Calu3 (cell line): Measurements from ENCODE around the gene TMEM116. TPM values are rescaled to one million over a fixed set of nuclear protein-coding genes. Genes with fewer than 3 reads are reported as not detected.

Experiments
- BruUV-seq: library from RNA; stranded (reverse); fragments of 400-500 nt; replicated peaks from 2 replicates; lab custom pipeline; 2021; lab: Mats Ljungman, UMichigan
- CTCF ChIA-PET: fragments of 300-600 bp; sonication (Branson Sonifier 250); formaldehyde crosslinking; loops from one replicate; lab custom pipeline; 2022; ENCODE audit warnings: antibody characterized with exemption; lab: Charles Lee
- DNase-seq: peaks from one replicate; pipeline ENCODE4 v3.0.0; 2022
- H3K27ac Mint-ChIP-seq: one replicate; pipeline ENCODE4 v1.8.0; 2022; ENCODE audit warnings: mixed read lengths; ENCODE audit not compliant: unreplicated experiment
- H3K27me3 Mint-ChIP-seq: one replicate; pipeline ENCODE4 v1.8.0; 2022; ENCODE audit warnings: mixed read lengths; ENCODE audit not compliant: unreplicated experiment
- H3K36me3 Mint-ChIP-seq: one replicate; pipeline ENCODE4 v1.8.0; 2022; ENCODE audit warnings: mild to moderate bottlenecking, moderate library complexity, mixed read lengths; ENCODE audit not compliant: insufficient read depth, unreplicated experiment
- H3K4me1 Mint-ChIP-seq: one replicate; pipeline ENCODE4 v1.8.0; 2022; ENCODE audit warnings: mild to moderate bottlenecking, low read depth, mixed read lengths; ENCODE audit not compliant: unreplicated experiment
- H3K4me3 Mint-ChIP-seq: one replicate; pipeline ENCODE4 v1.8.0; 2022; ENCODE audit warnings: mild to moderate bottlenecking, low read depth, moderate library complexity, mixed read lengths; ENCODE audit not compliant: unreplicated experiment
- H3K9me3 Mint-ChIP-seq: one replicate; pipeline ENCODE4 v1.8.0; 2022; ENCODE audit warnings: low read depth, mixed read lengths; ENCODE audit not compliant: unreplicated experiment
- intact Hi-C: fragments of 100-400 bp; cut with micrococcal nuclease; formaldehyde crosslinking; loops from one replicate; pipeline ENCODE4 v1.10.0; 2022; ENCODE audit not compliant: unreplicated experiment
- total RNA-seq: library from RNA; stranded (reverse); gene quantifications from 2 replicates; pipeline ENCODE4 v1.2.3, GENCODE V29; 2022
- TF ChIP-seq, protein P1 (sequence below): fragments of 200-600 bp; IDR thresholded peaks from one replicate; pipeline ENCODE4 v1.8.0; 2022; ENCODE audit warnings: antibody characterized with exemption; ENCODE audit not compliant: unreplicated experiment

TMEM116 gene
- total RNA-seq, 1 experiment from 2014 or later, result 13.0 TPM

DNA sequence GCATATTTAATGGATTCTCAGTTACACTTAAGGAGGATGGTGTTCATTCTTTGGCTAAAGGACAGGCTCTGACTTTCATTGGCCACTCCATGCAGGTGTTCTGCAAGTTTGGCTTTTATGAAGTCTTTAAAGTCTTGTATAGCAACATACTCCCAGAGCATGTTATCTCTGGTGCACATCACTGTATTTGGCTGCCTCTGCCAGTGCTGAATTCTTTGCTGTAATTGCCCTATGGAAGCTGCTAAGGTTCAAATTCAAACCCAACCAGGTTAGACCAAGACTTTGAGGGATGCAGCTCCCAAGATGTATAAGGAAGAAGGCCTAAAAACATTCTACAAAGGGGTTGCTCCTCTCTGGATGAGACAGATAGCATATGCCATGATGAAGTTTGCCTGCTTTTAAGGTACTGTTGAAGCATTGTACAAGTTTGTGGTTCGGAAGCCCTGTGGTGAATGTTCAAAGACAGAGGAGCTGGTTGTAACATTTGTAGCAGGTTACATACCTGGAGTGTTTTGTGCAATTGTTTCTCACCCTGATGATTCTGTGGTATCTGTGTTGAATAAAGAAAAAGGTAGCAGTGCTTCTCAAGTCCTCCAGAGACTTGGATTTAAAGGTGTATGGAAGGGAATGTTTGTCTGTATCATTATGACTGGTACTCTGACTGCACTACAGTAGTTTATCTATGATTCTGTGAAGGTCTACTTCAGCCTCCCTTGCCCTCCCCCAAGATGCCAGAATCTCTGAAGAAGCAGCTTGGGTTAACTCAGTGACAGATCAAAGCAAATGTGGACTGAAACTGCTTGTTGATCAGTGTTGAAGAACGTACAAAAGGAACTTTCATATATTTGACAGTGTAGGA is 19.4 kb downstream of the TMEM116 start:
- Mint-ChIP-seq H3K36me3 (no peaks in the 10 kb centered on the region), H3K27me3 (no peaks in the 10 kb centered on the region), H3K27ac (no peak overlapping the region), H3K4me1 (peaks cover 7% of the 10 kb centered on the region), H3K9me3 (no peaks in the 10 kb centered on the region), H3K4me3 (no peak overlapping the region)
- BruUV-seq, result no TSS peak
- intact Hi-C loops, result no loop called here
- CTCF ChIA-PET, result no interaction called here
- DNase-seq, result no peak
- TF ChIP-seq, protein P1, sequence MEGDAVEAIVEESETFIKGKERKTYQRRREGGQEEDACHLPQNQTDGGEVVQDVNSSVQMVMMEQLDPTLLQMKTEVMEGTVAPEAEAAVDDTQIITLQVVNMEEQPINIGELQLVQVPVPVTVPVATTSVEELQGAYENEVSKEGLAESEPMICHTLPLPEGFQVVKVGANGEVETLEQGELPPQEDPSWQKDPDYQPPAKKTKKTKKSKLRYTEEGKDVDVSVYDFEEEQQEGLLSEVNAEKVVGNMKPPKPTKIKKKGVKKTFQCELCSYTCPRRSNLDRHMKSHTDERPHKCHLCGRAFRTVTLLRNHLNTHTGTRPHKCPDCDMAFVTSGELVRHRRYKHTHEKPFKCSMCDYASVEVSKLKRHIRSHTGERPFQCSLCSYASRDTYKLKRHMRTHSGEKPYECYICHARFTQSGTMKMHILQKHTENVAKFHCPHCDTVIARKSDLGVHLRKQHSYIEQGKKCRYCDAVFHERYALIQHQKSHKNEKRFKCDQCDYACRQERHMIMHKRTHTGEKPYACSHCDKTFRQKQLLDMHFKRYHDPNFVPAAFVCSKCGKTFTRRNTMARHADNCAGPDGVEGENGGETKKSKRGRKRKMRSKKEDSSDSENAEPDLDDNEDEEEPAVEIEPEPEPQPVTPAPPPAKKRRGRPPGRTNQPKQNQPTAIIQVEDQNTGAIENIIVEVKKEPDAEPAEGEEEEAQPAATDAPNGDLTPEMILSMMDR, result no peak

DNA sequence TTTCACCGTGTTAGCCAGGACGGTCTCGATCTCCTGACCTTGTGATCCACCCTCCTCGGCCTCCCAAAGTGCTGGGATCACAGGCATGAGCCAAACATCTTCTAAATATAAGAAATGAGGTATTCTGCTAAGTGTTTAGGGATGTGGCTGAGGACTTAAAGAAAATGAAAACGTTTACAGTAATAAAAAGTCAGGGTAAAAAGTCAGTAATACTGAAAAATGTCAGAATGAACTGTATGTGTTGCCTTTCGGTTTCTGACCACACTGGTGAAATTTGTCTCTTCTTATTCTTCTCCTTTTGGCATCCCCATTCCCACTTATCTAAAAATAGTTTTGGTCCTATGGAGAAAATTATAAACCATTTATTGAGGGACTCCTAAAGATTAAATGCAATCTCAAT is 20.5 kb downstream of the TMEM116 start:
- BruUV-seq, result no TSS peak
- intact Hi-C loops, result no loop called here
- H3K36me3 Mint-ChIP-seq, result no peaks in the 10 kb centered on the region
- no peak overlapping the region for H3K4me3 Mint-ChIP-seq
- CTCF ChIA-PET, result no interaction called here
- H3K27ac Mint-ChIP-seq, result no peak overlapping the region
- no peak for DNase-seq
- H3K4me1 Mint-ChIP-seq, result peaks cover 7% of the 10 kb centered on the region
- no peaks in the 10 kb centered on the region for H3K9me3 Mint-ChIP-seq
- no peaks in the 10 kb centered on the region for H3K27me3 Mint-ChIP-seq
- TF ChIP-seq, protein P1, result no peak

DNA sequence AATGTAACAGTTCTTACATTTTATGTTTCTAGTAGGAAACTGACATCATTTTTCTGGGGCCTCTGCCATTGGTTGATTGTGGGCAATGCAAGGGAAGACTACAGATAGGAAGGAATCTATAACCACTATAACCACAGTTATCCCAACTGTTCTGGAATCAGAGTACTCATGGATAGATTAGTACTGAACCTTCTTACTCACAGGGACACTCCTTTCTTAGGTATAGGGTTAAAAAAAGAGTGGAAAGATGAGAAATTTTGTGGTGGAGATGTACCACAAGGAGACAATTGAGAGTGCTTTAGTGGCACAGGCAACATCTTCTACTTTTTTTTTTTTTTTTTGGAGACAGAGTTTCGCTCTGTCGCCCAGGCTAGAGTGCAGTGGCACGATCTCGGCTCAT is 21.0 kb downstream of the TMEM116 start:
- H3K4me1 Mint-ChIP-seq, result peaks cover 7% of the 10 kb centered on the region
- no peaks in the 10 kb centered on the region for H3K9me3 Mint-ChIP-seq
- no TSS peak for BruUV-seq
- DNase-seq, result no peak
- TF ChIP-seq, protein P1, result no peak
- CTCF ChIA-PET, result no interaction called here
- no peak overlapping the region for H3K27ac Mint-ChIP-seq
- no peaks in the 10 kb centered on the region for H3K27me3 Mint-ChIP-seq
- H3K36me3 Mint-ChIP-seq, result no peaks in the 10 kb centered on the region
- intact Hi-C loops, result no loop called here
- no peak overlapping the region for H3K4me3 Mint-ChIP-seq

DNA sequence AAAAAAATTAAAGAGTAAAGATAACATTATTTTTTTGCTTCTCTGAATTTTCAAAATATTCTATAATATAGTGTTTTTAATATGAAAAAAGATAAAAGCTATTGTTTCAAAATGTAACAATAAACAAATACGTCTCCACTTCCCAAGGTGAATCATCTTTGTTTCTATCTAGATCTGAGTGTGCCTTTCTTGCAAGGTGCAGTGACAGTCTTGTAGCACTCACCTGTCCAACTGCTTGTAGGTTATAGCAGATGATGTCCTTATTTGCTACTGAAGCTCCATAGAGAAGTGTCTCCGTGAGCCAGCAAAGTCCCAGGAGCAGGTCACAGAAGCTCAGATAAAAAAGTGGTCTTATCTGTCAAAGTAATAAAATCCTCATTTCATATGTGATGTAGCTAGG is 21.4 kb downstream of the TMEM116 start:
- H3K27ac Mint-ChIP-seq, result no peak overlapping the region
- CTCF ChIA-PET, result no interaction called here
- intact Hi-C loops, result no loop called here
- no TSS peak for BruUV-seq
- H3K4me3 Mint-ChIP-seq, result no peak overlapping the region
- TF ChIP-seq, protein P1, result no peak
- no peak for DNase-seq
- peaks cover 7% of the 10 kb centered on the region for H3K4me1 Mint-ChIP-seq
- no peaks in the 10 kb centered on the region for H3K9me3 Mint-ChIP-seq
- H3K36me3 Mint-ChIP-seq, result no peaks in the 10 kb centered on the region
- H3K27me3 Mint-ChIP-seq, result no peaks in the 10 kb centered on the region
